ENCODE measurements around the gene PLEKHJ1. TPM values are rescaled to one million over a fixed set of nuclear protein-coding genes. Genes with fewer than 3 reads are reported as not detected.

PLEKHJ1 gene
- total and polyA plus RNA-seq, 4 donors: 22.2 to 44.5 (median 37.0) TPM

GRCh38 chr19:2270423-2271233, 34.5 kb upstream of the PLEKHJ1 start (continued):
- TF ChIP-seq MAX (IDR thresholded peaks at IDR 0.05) (peak; percentile 29), EGR1 (IDR thresholded peaks at IDR 0.05; ENCODE audit: low read depth in 2 of 2) (peak in 1 of 2 donors; percentile 84), HNF4A (conservative IDR thresholded peaks at IDR 0.05) (no peak), FOXA1 (IDR thresholded peaks at IDR 0.05) (no peak), SP1 (IDR thresholded peaks at IDR 0.05) (no peak), YY1 (IDR thresholded peaks at IDR 0.05) (peak; percentile 96), GABPA (IDR thresholded peaks at IDR 0.05 in 1 of 2, conservative IDR thresholded peaks at IDR 0.05 in 1 of 2) (no peak)

GRCh38 chr19:2270157-2270422, 34.0 kb upstream of the PLEKHJ1 start:
- WGBS: under 1% methylated on average over 30 of the region's 30 CpGs
- peak overlapping the region; percentile 88 to 98 for H3K27ac ChIP-seq (ENCODE audit: low read depth in 1 of 2, low read length in 2 of 2)
- H3K4me3 ChIP-seq (ENCODE audit: low read depth in 1 of 3, low read length in 3 of 3): peak overlapping the region; percentile 74 to 91 (median 79)
- DNase-seq (ENCODE audit: low spot score): peak; percentile 72
- no peaks in the 10 kb centered on the region for H3K27me3 ChIP-seq (ENCODE audit: control insufficient read depth in 4 of 4, insufficient read depth in 4 of 4, low read length in 3 of 4)
- H3K9ac ChIP-seq (ENCODE audit: low read depth in 1 of 2, low read length in 2 of 2): peak overlapping the region; percentile 57 to 98
- no peaks in the 10 kb centered on the region for H3K9me3 ChIP-seq (ENCODE audit: control insufficient read depth in 4 of 4, low read length in 3 of 4)
- H3K4me1 ChIP-seq (ENCODE audit: control insufficient read depth in 4 of 4, insufficient read depth in 4 of 4, low read length in 3 of 4): peaks cover 13 to 52% (median 38%) of the 10 kb centered on the region in 4 donors
- TF ChIP-seq CTCF (IDR thresholded peaks at IDR 0.05; ENCODE audit: low read depth, low read length, missing input control) (no peak), JUND (IDR thresholded peaks at IDR 0.05) (no peak), SP1 (IDR thresholded peaks at IDR 0.05) (no peak), FOXA1 (IDR thresholded peaks at IDR 0.05) (no peak), FOXA2 (IDR thresholded peaks at IDR 0.05) (no peak), RAD21 (IDR thresholded peaks at IDR 0.05) (no peak), REST (IDR thresholded peaks at IDR 0.05) (no peak), MAX (IDR thresholded peaks at IDR 0.05) (no peak), HNF4A (conservative IDR thresholded peaks at IDR 0.05) (no peak), EGR1 (IDR thresholded peaks at IDR 0.05; ENCODE audit: low read depth in 2 of 2) (no peak)
- H3K36me3 ChIP-seq (ENCODE audit: control insufficient read depth in 4 of 4, insufficient read depth in 3 of 4, low read depth in 1 of 4, low read length in 3 of 4): peaks cover 4 to 9% (median 8%) of the 10 kb centered on the region in 4 donors
